ENCODE measurements around the gene ZSCAN10.

- no peak for TF ChIP-seq REST (IDR thresholded peaks at IDR 0.05; ENCODE audit: insufficient replicate concordance, low read depth)
- no peak for TF ChIP-seq CTCF (IDR thresholded peaks at IDR 0.05; ENCODE audit: insufficient read depth, low read length)
- TF ChIP-seq GABPA (IDR thresholded peaks at IDR 0.05; ENCODE audit: low read depth): no peak
- TF ChIP-seq POLR2AphosphoS5 (IDR thresholded peaks at IDR 0.05; ENCODE audit: low read depth): no peak
Observed at GRCh38 chr16:3101841-3102470, 2.9 kb upstream of the ZSCAN10 start.
